HG03196 (cell line): Measurements from ENCODE around the gene C15orf40.

Experiments used
- ATAC-seq: cut with Tn5 transposase; IDR thresholded peaks from one replicate; pipeline ENCODE4 v1.9.1; 2021; ENCODE audit not compliant: unreplicated experiment

Gene C15orf40

GRCh38 chr15:82995076-82995475 lies 16.4 kb downstream of the C15orf40 start:
- ATAC-seq: no peak

GRCh38 chr15:82993144-82993543 lies 18.3 kb downstream of the C15orf40 start:
- no peak for ATAC-seq

- ATAC-seq: no peak
These were observed 18.9 kb downstream of the C15orf40 start for GRCh38 chr15:82992436-82992998.

- no peak for ATAC-seq
These were observed 25.0 kb downstream of the C15orf40 start for GRCh38 chr15:82986442-82986780.

GRCh38 chr15:82985688-82986441 lies 25.6 kb downstream of the C15orf40 start, which contains the start of gene RAMAC:
Gene RAMAC (plus strand): TSS chr15:82986210. CDS start chr15:82989019, 2,809 bp downstream.
- peak; percentile 93 for ATAC-seq

- ATAC-seq: no peak
These were observed 30.5 kb downstream of the C15orf40 start for GRCh38 chr15:82980981-82981380.

- no peak for ATAC-seq
These were observed 31.7 kb downstream of the C15orf40 start for GRCh38 chr15:82979726-82980125.

GRCh38 chr15:82978438-82978837 lies 33.0 kb downstream of the C15orf40 start:
- ATAC-seq: no peak

GRCh38 chr15:82977076-82977475 lies 34.4 kb downstream of the C15orf40 start:
- no peak for ATAC-seq

- no peak for ATAC-seq
These were observed 38.4 kb downstream of the C15orf40 start for GRCh38 chr15:82972990-82973389.

GRCh38 chr15:82971218-82971984 lies 40.0 kb downstream of the C15orf40 start:
- no peak for ATAC-seq

GRCh38 chr15:82970696-82971095 lies 40.7 kb downstream of the C15orf40 start:
- no peak for ATAC-seq

- no peak for ATAC-seq
These were observed 41.3 kb downstream of the C15orf40 start for GRCh38 chr15:82970078-82970686.

GRCh38 chr15:82969353-82969752 lies 42.1 kb downstream of the C15orf40 start:
- ATAC-seq: no peak

- ATAC-seq: no peak
These were observed 43.4 kb downstream of the C15orf40 start for GRCh38 chr15:82968066-82968465.

- ATAC-seq: peak; percentile 91
These were observed 44.8 kb downstream of the C15orf40 start for GRCh38 chr15:82966671-82967071.

- no peak for ATAC-seq
These were observed 46.5 kb downstream of the C15orf40 start for GRCh38 chr15:82964890-82965289.

- no peak for ATAC-seq
These were observed 47.7 kb downstream of the C15orf40 start for GRCh38 chr15:82963471-82964341.

GRCh38 chr15:82960766-82961165 lies 50.7 kb downstream of the C15orf40 start:
- ATAC-seq: no peak

- ATAC-seq: no peak
These were observed 52.0 kb downstream of the C15orf40 start for GRCh38 chr15:82959423-82959822.

GRCh38 chr15:82958638-82959037 lies 52.8 kb downstream of the C15orf40 start:
- ATAC-seq: no peak
